K562 (cell line): Measurements from ENCODE around the gene COX7A1. TPM values are rescaled to one million over a fixed set of nuclear protein-coding genes. Genes with fewer than 3 reads are reported as not detected.

Source experiments
- NFIC ChIP-seq: fragments of 450-650 bp; IDR thresholded peaks from 2 replicates; pipeline ENCODE4 v1.6.1; 2017; ENCODE audit warnings: mild to moderate bottlenecking, inconsistent platforms
- SIX5 ChIP-seq, 2 experiments: IDR thresholded peaks; 2 replicates each; pipeline ENCODE4 v1.6.1; 2011; ENCODE audit warnings: low read length in 2 of 2, borderline replicate concordance in 1 of 2, low read depth in 1 of 2, mild to moderate bottlenecking in 1 of 2, moderate library complexity in 1 of 2; ENCODE audit not compliant: insufficient read depth in 1 of 2
- ZFX ChIP-seq: sonication (generic); formaldehyde crosslinking; IDR thresholded peaks from 2 replicates; pipeline ENCODE4 v1.8.0; 2022; ENCODE audit warnings: mild to moderate bottlenecking, missing genetic modification reagents, moderate library complexity
- ZNF41 ChIP-seq: fragments of 250-450 bp; sonication (Bioruptor Pico); conservative IDR thresholded peaks from 2 replicates; pipeline ENCODE4 v1.4.0; 2020; ENCODE audit warnings: mild to moderate bottlenecking
- ZNF561 ChIP-seq: fragments of 450-650 bp; formaldehyde crosslinking; conservative IDR thresholded peaks from 2 replicates; pipeline ENCODE4 v1.4.0; 2020; ENCODE audit warnings: mild to moderate bottlenecking, moderate library complexity
- polyA plus RNA-seq, 8 experiments: library from polyadenylated mRNA; depleted of rRNA in 4 of 8; stranded (reverse) in 5 of 8; unstranded in 3 of 8; fragments of >200 nt; fragmentation: Nextera tagmentation in 2 of 8; fragmentation: Illumina TruSeq in 1 of 8; extraction: Ambion mirVana in 2 of 8; extraction: Trizol in 1 of 8; gene quantifications; 2 replicates each; pipeline versions ENCODE4 v1.2.1 to v1.2.3, GENCODE V29; 2011 to 2014; ENCODE audit warnings: inconsistent platforms in 1 of 8, missing spikeins in 1 of 8
- total RNA-seq, 7 experiments: library from RNA; depleted of rRNA in 6 of 7; stranded (reverse); fragments of >200 nt in 6 of 7; fragmentation: Illumina TruSeq in 2 of 7; extraction: Trizol in 2 of 7; gene quantifications; 2 replicates each; pipeline versions ENCODE4 v1.2.1 to v1.2.3, GENCODE V29; 2011 to 2021; ENCODE audit warnings: low replicate concordance in 1 of 7
- TF ChIP-seq, protein P1 (sequence below): fragments of 250-450 bp; sonication (Bioruptor Pico); IDR thresholded peaks from 2 replicates; pipeline ENCODE4 v1.8.0; 2022; ENCODE audit warnings: moderate library complexity, mild to moderate bottlenecking, inconsistent platforms
- TF ChIP-seq, protein P2 (sequence below): fragments of 450-650 bp; IDR thresholded peaks from one replicate; pipeline ENCODE4 v1.6.1; 2018; ENCODE audit warnings: mild to moderate bottlenecking, moderate library complexity; ENCODE audit not compliant: partially characterized antibody
- TF ChIP-seq, protein P3 (sequence below): fragments of 250-450 bp; sonication (Bioruptor Pico); IDR thresholded peaks from 2 replicates; pipeline ENCODE4 v1.5.0; 2020; ENCODE audit warnings: mild to moderate bottlenecking, borderline replicate concordance
- TF ChIP-seq, protein P4 (sequence below), 2 experiments: fragments of 450-650 bp in 1 of 2; sonication (generic) in 1 of 2; formaldehyde crosslinking in 1 of 2; IDR thresholded peaks; 2 replicates each; pipeline versions ENCODE4 v1.7.1 to v1.9.0; 2016 to 2022; ENCODE audit warnings: inconsistent platforms in 1 of 2, mild to moderate bottlenecking in 1 of 2, missing genetic modification reagents in 1 of 2
- TF ChIP-seq, protein P5 (sequence below): fragments of 250-450 bp; sonication (Bioruptor Pico); IDR thresholded peaks from 2 replicates; pipeline ENCODE4 v1.8.0; 2022; ENCODE audit warnings: moderate library complexity, mild to moderate bottlenecking, inconsistent platforms

The COX7A1 gene
- total and polyA plus RNA-seq, 9 of the 15 experiments (the other 6 are each of a cell fraction or from before 2014, with no cell fraction given) = 0.08 TPM; not detected in 8

DNA sequence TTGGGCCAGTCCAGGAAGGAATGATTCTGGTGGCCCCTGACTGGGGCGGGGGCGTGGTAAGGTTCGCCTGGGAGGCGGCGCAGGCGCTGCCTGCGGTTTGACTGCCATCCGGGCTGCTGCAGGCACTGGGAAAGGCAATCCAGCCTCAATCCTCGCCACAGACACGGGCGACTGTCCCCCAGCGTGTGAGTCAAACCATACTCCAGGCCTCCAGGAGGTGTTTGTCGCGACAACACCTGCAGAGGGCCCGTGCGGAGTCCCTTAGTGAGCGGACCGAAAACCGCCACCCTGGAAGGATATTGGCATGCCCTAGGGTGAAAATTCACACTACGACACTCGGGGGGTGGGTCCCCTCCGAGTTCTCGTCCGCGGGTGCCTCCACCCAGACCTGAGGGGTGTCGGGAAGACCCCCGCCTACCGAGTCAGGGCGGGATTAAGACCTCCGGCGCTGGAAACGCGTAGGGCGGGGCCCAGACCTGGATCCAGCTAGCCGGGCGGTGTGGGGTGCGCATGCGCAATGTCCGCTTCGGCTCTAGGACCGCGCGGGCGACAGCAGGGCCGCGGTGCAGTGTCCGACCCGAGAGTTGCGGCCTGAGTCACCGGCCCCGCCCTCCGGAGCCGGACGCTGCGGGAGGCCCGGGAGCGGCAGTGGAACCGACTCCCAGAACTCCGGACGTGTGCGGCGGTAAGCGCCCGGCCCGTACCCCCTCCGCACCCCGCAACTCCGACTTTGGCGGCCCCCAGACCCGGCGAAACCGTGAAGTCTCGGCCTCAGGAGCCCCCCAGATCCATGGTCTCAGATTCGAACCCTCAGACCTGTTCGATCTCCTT, 12.6 kb downstream of the COX7A1 start, which contains the start of gene CAPNS1 (continued):
- TF ChIP-seq, protein P1, sequence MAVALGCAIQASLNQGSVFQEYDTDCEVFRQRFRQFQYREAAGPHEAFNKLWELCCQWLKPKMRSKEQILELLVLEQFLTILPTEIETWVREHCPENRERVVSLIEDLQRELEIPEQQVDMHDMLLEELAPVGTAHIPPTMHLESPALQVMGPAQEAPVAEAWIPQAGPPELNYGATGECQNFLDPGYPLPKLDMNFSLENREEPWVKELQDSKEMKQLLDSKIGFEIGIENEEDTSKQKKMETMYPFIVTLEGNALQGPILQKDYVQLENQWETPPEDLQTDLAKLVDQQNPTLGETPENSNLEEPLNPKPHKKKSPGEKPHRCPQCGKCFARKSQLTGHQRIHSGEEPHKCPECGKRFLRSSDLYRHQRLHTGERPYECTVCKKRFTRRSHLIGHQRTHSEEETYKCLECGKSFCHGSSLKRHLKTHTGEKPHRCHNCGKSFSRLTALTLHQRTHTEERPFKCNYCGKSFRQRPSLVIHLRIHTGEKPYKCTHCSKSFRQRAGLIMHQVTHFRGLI (CRISPR knock-in tag) = no peak
- TF ChIP-seq, protein P2, sequence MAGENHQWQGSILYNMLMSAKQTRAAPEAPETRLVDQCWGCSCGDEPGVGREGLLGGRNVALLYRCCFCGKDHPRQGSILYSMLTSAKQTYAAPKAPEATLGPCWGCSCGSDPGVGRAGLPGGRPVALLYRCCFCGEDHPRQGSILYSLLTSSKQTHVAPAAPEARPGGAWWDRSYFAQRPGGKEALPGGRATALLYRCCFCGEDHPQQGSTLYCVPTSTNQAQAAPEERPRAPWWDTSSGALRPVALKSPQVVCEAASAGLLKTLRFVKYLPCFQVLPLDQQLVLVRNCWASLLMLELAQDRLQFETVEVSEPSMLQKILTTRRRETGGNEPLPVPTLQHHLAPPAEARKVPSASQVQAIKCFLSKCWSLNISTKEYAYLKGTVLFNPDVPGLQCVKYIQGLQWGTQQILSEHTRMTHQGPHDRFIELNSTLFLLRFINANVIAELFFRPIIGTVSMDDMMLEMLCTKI = no peak
- no peak for TF ChIP-seq ZNF561
- no peak for TF ChIP-seq ZNF41 (CRISPR knock-in tag)
- no peak for TF ChIP-seq SIX5 (IDR thresholded peaks at IDR 0.05; ENCODE audit: borderline replicate concordance in 1 of 2, insufficient read depth in 1 of 2, low read depth in 1 of 2, low read length in 2 of 2)
- TF ChIP-seq, protein P3, sequence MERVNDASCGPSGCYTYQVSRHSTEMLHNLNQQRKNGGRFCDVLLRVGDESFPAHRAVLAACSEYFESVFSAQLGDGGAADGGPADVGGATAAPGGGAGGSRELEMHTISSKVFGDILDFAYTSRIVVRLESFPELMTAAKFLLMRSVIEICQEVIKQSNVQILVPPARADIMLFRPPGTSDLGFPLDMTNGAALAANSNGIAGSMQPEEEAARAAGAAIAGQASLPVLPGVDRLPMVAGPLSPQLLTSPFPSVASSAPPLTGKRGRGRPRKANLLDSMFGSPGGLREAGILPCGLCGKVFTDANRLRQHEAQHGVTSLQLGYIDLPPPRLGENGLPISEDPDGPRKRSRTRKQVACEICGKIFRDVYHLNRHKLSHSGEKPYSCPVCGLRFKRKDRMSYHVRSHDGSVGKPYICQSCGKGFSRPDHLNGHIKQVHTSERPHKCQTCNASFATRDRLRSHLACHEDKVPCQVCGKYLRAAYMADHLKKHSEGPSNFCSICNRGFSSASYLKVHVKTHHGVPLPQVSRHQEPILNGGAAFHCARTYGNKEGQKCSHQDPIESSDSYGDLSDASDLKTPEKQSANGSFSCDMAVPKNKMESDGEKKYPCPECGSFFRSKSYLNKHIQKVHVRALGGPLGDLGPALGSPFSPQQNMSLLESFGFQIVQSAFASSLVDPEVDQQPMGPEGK (CRISPR knock-in tag) = no peak
- peak; percentile 30; the same call in 1 of the 2 replicates for TF ChIP-seq NFIC
- TF ChIP-seq, protein P4, sequence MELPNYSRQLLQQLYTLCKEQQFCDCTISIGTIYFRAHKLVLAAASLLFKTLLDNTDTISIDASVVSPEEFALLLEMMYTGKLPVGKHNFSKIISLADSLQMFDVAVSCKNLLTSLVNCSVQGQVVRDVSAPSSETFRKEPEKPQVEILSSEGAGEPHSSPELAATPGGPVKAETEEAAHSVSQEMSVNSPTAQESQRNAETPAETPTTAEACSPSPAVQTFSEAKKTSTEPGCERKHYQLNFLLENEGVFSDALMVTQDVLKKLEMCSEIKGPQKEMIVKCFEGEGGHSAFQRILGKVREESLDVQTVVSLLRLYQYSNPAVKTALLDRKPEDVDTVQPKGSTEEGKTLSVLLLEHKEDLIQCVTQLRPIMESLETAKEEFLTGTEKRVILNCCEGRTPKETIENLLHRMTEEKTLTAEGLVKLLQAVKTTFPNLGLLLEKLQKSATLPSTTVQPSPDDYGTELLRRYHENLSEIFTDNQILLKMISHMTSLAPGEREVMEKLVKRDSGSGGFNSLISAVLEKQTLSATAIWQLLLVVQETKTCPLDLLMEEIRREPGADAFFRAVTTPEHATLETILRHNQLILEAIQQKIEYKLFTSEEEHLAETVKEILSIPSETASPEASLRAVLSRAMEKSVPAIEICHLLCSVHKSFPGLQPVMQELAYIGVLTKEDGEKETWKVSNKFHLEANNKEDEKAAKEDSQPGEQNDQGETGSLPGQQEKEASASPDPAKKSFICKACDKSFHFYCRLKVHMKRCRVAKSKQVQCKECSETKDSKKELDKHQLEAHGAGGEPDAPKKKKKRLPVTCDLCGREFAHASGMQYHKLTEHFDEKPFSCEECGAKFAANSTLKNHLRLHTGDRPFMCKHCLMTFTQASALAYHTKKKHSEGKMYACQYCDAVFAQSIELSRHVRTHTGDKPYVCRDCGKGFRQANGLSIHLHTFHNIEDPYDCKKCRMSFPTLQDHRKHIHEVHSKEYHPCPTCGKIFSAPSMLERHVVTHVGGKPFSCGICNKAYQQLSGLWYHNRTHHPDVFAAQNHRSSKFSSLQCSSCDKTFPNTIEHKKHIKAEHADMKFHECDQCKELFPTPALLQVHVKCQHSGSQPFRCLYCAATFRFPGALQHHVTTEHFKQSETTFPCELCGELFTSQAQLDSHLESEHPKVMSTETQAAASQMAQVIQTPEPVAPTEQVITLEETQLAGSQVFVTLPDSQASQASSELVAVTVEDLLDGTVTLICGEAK (IDR thresholded peaks at IDR 0.05) = 0 out of 2 replicates have a peak, but pooled peaks have one; percentile 53
- TF ChIP-seq, protein P4 (CRISPR knock-in tag; IDR thresholded peaks at IDR 0.05) = no peak
- TF ChIP-seq, protein P5, sequence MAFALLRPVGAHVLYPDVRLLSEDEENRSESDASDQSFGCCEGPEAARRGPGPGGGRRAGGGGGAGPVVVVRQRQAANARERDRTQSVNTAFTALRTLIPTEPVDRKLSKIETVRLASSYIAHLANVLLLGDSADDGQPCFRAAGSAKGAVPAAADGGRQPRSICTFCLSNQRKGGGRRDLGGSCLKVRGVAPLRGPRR (CRISPR knock-in tag) = no peak
- TF ChIP-seq ZFX (CRISPR knock-in tag) = peak; percentile 95
